ENCODE data around the gene ALX1. TPM values are rescaled to one million over a fixed set of nuclear protein-coding genes. Genes with fewer than 3 reads are reported as not detected.

ALX1 gene
- total RNA-seq, 1 experiment from 2014 or later: not detected

- Histone ChIP-seq H3K27me3 (replicated peaks; ENCODE audit: control insufficient read depth, insufficient read depth, low read length) (no peaks in the 10 kb centered on the region), H3K4me1 (0 out of 2 replicates have a peak, but pooled peaks cover 8% of the 10 kb centered on the region), H3K4me3 (ENCODE audit: low read depth, low read length) (no peak overlapping the region), H3K9me3 (no peaks in the 10 kb centered on the region), H3K36me3 (ENCODE audit: control insufficient read depth, insufficient read depth, low read length) (no peaks in the 10 kb centered on the region)
- no peak for TF ChIP-seq CTCF (IDR thresholded peaks at IDR 0.05; ENCODE audit: insufficient read depth in 1 of 2, low read depth in 1 of 2, low read length in 1 of 2, severe bottlenecking in 1 of 2, unreplicated experiment in 1 of 2)
- ChIA-PET CTCF (no interaction called here), POLR2A (no interaction called here)
- no peak overlapping the region for H3K4me3 Mint-ChIP-seq (ENCODE audit: unreplicated experiment)
- intact Hi-C loops (cut with micrococcal nuclease; ENCODE audit: unreplicated experiment): no loop called here
- peaks cover 11% of the 10 kb centered on the region for H3K27me3 Mint-ChIP-seq (ENCODE audit: insufficient read depth, unreplicated experiment)
- no peaks in the 10 kb centered on the region for H3K36me3 Mint-ChIP-seq (ENCODE audit: insufficient read depth, unreplicated experiment)
- H3K9me3 Mint-ChIP-seq (ENCODE audit: unreplicated experiment): no peaks in the 10 kb centered on the region
- BruUV-seq (replicated peaks): no TSS peak
- no peak overlapping the region for H3K27ac Mint-ChIP-seq (ENCODE audit: unreplicated experiment)
- H3K4me1 Mint-ChIP-seq (ENCODE audit: low read depth, unreplicated experiment): no peaks in the 10 kb centered on the region
- DNase-seq: no peak
Observed at GRCh38 chr12:85277900-85278597, 2.0 kb upstream of the ALX1 start.

- ChIA-PET CTCF (no interaction called here), POLR2A (no interaction called here)
- Histone ChIP-seq H3K4me3 (ENCODE audit: low read depth, low read length) (no peak overlapping the region), H3K9me3 (no peaks in the 10 kb centered on the region), H3K27me3 (replicated peaks; ENCODE audit: control insufficient read depth, insufficient read depth, low read length) (no peaks in the 10 kb centered on the region), H3K36me3 (ENCODE audit: control insufficient read depth, insufficient read depth, low read length) (no peaks in the 10 kb centered on the region), H3K4me1 (0 out of 2 replicates have a peak, but pooled peaks cover 8% of the 10 kb centered on the region)
- Mint-ChIP-seq H3K9me3 (ENCODE audit: unreplicated experiment) (no peaks in the 10 kb centered on the region), H3K4me3 (ENCODE audit: unreplicated experiment) (no peak overlapping the region), H3K4me1 (ENCODE audit: low read depth, unreplicated experiment) (no peaks in the 10 kb centered on the region), H3K36me3 (ENCODE audit: insufficient read depth, unreplicated experiment) (no peaks in the 10 kb centered on the region), H3K27ac (ENCODE audit: unreplicated experiment) (no peak overlapping the region), H3K27me3 (ENCODE audit: insufficient read depth, unreplicated experiment) (peaks cover 15% of the 10 kb centered on the region)
- BruUV-seq (replicated peaks): no TSS peak
- intact Hi-C loops (cut with micrococcal nuclease; ENCODE audit: unreplicated experiment): no loop called here
- no peak for TF ChIP-seq CTCF (IDR thresholded peaks at IDR 0.05; ENCODE audit: insufficient read depth in 1 of 2, low read depth in 1 of 2, low read length in 1 of 2, severe bottlenecking in 1 of 2, unreplicated experiment in 1 of 2)
- DNase-seq: no peak
Observed at GRCh38 chr12:85278598-85279448, 1.2 kb upstream of the ALX1 start.

GRCh38 chr12:85279449-85280164, 413 bp upstream of the ALX1 start:
- no peaks in the 10 kb centered on the region for H3K36me3 ChIP-seq (ENCODE audit: control insufficient read depth, insufficient read depth, low read length)
- H3K9me3 ChIP-seq: no peaks in the 10 kb centered on the region
- H3K36me3 Mint-ChIP-seq (ENCODE audit: insufficient read depth, unreplicated experiment): no peaks in the 10 kb centered on the region
- no peaks in the 10 kb centered on the region for H3K9me3 Mint-ChIP-seq (ENCODE audit: unreplicated experiment)
- H3K4me1 ChIP-seq: 0 out of 2 replicates have a peak, but pooled peaks cover 8% of the 10 kb centered on the region
- DNase-seq: no peak
- peaks cover 10% of the 10 kb centered on the region for H3K27me3 Mint-ChIP-seq (ENCODE audit: insufficient read depth, unreplicated experiment)
- no TSS peak for BruUV-seq (replicated peaks)
- peak overlapping the region; percentile 73 for H3K4me3 Mint-ChIP-seq (ENCODE audit: unreplicated experiment)
- H3K4me3 ChIP-seq (ENCODE audit: low read depth, low read length): no peak overlapping the region
- no peak overlapping the region for H3K27ac Mint-ChIP-seq (ENCODE audit: unreplicated experiment)
- TF ChIP-seq CTCF (IDR thresholded peaks at IDR 0.05; ENCODE audit: insufficient read depth in 1 of 2, low read depth in 1 of 2, low read length in 1 of 2, severe bottlenecking in 1 of 2, unreplicated experiment in 1 of 2): no peak
- intact Hi-C loops (cut with micrococcal nuclease; ENCODE audit: unreplicated experiment): loop anchor here (2.0 to 10.0 kb wide), 2 partner anchors 55 to 205 kb away; no protein-coding TSS in a partner anchor
- no peaks in the 10 kb centered on the region for H3K4me1 Mint-ChIP-seq (ENCODE audit: low read depth, unreplicated experiment)
- ChIA-PET POLR2A (no interaction called here), CTCF (interaction anchor here (0.6 kb wide), 1 partner anchor 593 kb away, joined by 3 read pairs; no protein-coding TSS in a partner anchor)
- H3K27me3 ChIP-seq (replicated peaks; ENCODE audit: control insufficient read depth, insufficient read depth, low read length): no peaks in the 10 kb centered on the region
